NCI-H524 (cell line): ENCODE data around the gene LRRN1.

Experiments used
- DNase-seq, 2 experiments: peaks; one replicate each; lab custom pipeline; 2025; lab: John Stamatoyannopoulos, UW

LRRN1 gene

GRCh38 chr3:3799173-3800079 is at the start of gene LRRN1:
TSS of gene LRRN1 (plus strand) at chr3:3799431. CDS start at chr3:3844642, 45,211 bp downstream.
- peak; percentile 69 to 87 for DNase-seq

DNA sequence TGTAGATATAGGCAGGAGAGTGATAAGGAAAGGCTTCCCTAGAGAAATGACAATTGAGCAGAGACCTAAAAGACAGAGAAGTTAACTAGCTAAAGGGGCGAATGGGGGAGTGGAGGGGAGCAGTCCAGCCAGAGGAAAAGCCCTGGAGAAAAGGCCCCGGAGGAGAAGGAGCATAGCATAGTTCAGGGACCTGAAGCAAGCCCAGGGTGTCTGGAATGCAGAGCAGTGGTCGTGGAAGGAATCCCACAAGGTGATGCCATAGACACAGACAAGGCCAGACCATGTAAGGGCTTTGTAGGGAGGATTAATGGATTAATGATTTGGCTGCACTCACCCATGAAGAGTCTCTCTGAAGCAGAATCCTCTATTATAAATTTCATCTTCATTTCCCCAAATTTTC is 45.8 kb upstream of the LRRN1 start:
- DNase-seq = peak; percentile 21 to 62

GRCh38 chr3:3765661-3766060 is 33.6 kb upstream of the LRRN1 start:
- no peak for DNase-seq

DNA sequence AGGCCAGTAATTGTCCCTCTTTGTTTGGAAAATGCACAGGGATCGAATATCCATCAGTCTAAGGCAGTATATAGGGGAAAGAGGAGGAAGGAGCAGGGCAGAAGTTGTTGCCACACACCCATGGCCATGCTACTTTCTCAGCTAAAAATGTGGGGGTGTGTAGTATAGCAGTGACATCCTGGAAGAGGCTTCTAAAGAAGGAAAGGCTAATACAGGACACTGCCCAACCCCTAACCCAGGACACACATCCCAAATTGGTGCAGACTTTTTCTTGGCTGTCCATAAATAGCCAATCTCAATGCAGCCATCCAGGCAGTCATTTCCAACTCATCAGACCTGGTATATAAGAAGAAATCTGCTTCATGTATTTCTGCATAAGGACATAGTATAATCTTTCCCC is 33.1 kb upstream of the LRRN1 start:
- DNase-seq = no peak

GRCh38 chr3:3771094-3771493 is 28.1 kb upstream of the LRRN1 start:
- DNase-seq = no peak

GRCh38 chr3:3771567-3771966 is 27.7 kb upstream of the LRRN1 start:
- no peak for DNase-seq

- no peak for DNase-seq
Observed at GRCh38 chr3:3772338-3772737, 26.9 kb upstream of the LRRN1 start.

DNA sequence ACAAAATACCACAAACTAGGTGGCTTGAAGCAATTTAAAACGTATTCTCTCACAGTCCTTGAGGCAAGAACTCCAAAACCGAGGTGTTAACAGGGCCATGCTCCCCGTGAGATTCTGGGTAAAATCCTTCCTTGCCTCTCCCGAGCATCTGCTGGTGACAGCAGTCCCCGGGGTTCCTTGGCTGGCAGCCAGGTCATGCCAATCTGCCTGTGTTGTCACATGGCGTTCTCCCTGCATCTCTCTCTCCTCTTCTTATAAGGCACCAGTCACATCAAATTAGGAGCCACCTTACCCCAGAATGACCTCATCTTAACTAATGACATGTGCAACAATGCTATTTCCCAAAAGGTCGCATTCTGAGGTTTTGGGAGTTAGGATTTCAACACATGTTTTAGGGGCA is 26.3 kb upstream of the LRRN1 start:
- DNase-seq = peak; percentile 73 to 92

DNA sequence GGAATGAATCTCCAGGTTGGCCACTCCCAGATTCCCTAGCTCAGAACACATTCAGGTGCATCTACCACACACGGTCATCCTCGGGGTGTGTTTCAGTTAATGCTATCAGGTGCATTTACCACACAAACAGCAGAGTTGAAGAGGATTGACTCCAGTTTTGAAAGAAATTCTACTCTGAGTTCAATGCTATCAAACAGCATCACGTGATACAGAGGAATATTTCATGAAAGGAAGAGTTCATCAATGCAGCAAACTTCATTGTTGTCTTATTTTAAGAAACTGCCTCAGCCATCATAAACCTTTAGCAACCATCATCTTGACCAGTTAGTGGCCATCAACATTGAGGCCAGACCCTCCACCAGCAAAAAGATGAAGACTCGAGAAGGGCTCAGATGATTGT is 22.6 kb upstream of the LRRN1 start:
- no peak for DNase-seq

- no peak for DNase-seq
Observed at GRCh38 chr3:3778216-3778615, 21.0 kb upstream of the LRRN1 start.

DNA sequence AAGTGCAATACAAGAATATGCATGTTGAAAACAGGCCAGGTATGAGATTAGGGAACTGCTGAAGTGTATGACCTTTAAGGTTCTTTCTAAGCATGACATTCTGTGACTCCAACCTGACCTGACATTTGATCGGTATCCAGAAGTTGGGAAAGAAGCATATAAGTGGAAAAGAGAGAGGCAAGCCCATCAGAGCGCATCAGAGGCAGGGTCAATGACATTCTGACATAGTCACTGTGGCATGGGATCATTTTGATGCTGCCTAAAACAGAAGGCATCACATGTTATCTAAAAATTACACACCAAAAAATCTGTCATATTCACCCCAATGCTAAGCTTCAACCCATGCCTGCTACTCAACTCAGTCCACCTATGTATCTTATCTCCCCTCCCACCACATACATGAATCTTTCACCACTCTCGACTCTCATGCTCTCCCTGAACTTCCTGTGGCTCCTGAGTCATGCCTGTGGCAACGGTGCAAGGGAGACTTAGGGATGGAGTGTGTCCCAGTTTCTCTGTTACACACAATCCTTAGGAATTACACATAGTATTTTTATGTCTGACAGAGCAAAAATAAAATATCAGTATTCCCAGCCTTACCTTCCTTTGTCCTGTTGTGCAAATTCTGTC is 20.5 kb upstream of the LRRN1 start:
- no peak for DNase-seq

DNA sequence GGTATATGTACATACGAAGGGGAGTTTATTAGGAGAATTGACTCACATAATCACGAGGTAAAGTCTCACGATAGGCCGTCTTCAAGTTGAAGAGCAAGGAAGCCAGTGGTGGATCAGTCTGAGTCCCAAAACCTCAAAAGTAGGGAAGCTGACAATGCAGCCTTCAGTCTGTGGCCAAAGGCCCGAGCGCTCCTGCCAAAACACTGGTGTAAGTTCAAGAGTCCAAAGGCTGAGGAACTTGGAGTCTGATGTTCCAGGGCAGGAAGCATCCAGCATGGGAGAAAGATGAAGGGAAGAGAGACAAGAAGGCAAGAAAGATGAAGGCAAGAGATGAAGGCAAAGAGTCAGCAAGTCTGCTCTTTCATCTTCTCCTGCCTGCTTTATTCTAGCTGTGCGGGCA is 16.8 kb upstream of the LRRN1 start:
- no peak for DNase-seq

DNA sequence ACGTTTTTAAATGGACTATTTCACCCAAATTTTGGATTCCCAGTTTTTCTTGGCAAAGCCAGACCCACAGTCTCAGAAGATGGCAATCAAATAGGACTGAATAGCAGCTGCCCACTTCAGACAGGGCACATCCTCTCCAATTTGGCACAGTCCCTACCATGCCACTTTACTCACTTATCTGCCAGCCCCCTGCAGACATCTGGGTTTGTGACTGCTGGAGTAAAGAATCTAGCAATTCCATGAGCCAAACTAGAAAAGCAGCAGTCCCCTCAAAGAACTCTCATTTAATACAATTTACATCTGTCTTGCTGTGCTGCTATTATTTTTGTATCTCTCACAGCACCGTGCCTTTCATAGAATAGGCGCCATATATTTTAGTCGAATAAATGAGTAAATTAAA is 16.0 kb upstream of the LRRN1 start:
- no peak for DNase-seq

DNA sequence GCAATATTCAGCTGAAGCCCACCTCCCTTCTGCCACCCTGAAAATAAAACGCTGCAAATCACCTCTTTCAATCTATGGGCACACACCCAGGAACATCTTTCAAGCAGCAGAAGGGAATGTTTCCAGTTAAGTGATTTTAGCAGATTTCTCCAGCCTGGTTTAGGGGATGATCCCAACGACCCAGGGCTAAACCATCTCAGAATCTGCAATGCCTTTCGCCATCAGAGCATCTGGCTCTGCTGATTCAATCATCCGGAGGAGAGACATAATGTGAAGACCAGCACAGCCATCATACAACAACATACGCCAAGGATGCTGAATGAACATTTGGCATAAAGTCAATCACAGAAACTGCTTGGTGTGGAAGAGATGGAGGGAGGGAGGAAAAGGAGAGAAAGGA is 15.5 kb upstream of the LRRN1 start:
- DNase-seq = no peak

DNA sequence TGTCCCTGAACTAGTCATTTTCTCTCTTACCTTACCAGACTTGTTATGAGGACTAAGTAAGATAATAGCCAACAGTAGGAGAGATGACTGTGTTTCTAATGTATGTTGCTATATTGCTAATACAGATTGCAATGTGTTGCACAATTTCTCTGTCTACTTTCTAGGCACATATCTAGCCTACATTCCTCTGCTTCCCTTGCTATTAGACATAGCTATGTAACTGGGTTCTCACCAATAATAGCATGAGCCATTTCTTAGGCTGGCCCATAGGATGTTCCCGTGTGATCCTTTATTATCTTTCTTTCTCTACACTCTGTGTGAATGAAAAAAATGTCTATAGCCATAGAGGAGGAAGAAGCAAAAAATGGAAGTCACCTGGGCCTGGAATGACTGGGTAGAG is 6.8 kb upstream of the LRRN1 start:
- DNase-seq = no peak

- peak; percentile 53 to 56 for DNase-seq
Observed at GRCh38 chr3:3798631-3799113, 559 bp upstream of the LRRN1 start.

GRCh38 chr3:3800080-3800455 is 837 bp downstream of the LRRN1 start:
- DNase-seq = peak; percentile 20 to 23

DNA sequence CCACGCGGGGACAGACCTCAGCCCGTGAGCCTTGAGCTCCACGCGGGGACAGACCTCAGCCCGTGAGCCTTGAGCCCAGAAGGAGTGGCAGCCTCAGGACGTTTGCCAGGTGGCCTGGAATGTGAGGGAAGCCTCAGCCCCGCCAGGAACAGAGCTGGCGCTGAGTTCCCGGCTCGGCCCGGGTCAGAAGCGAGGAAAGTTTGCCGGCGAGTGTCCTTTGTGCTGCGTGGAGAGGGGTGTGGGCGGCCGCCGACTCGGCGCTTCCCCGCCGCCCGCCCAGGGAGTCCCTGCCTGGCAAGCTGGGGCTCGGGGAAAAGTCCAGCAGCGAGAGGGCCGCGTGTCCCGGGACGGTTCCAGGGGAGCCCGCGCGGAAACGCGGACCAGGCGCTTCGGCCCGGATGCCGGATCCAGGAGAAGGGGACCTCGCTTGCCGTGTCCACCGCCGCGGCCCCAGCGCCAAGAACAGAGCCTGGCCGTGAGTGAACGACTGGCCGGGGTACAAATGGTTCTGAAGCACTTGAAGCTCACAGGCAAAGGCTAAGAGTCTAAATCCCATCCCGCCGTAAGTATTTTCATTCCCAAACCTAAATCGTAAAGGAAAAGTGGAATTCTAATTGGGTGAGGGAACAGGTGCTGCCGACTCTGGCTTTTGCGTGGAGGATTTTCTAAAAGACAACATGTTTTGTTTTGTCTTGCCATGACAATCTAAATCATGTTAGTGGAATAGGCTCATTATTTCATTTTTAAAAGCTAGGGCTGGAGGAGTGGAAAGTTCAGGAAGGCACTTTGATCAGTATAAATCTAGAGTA is 1.7 kb downstream of the LRRN1 start:
- peak in 1 of 2 experiments; percentile 49 for DNase-seq

- peak; percentile 12 to 49 for DNase-seq
Observed at GRCh38 chr3:3801494-3801841, 2.2 kb downstream of the LRRN1 start.

GRCh38 chr3:3802046-3802445 is 2.8 kb downstream of the LRRN1 start:
- DNase-seq = no peak

DNA sequence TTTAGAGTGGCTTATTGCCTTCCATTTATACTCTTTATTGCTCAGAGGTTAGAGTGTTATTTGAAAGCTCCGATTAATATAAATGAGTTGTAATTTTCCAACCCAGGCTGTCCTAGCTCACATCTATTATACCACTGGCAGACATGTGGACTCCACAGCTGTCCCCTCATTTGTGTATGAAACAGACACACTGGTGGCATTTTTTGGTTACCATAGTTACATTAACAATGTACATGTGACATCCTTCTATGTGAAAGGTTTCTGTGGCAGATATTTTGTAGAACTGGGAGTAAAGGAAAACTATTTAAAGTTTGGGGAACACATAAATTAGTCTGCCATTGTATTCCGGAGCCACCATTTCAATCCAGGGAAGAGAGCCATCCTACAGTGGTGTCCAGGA is 5.3 kb downstream of the LRRN1 start:
- no peak for DNase-seq

DNA sequence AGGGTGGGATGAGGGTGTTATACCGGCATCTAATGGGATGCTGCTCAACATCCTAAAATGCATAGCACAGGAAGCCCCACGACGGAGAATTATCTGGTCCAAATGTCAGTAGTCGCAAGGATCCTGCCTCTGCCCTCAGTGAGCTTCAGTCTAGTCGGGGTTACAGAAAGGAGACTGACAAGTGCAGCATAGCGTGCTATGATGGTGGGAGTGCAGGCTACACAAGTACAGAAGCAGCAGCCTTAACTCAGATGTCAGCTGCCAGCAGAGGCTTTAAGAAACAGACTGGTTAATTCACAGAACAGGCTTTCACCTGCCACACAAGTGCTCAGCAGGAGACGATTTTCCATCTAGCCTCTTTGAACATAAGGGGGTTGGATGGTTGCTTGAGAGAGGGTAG is 6.9 kb downstream of the LRRN1 start:
- DNase-seq = no peak

GRCh38 chr3:3806856-3807255 is 7.6 kb downstream of the LRRN1 start:
- DNase-seq = no peak
